ENCODE measurements around the gene WNT5A. TPM values are rescaled to one million over a fixed set of nuclear protein-coding genes. Genes with fewer than 3 reads are reported as not detected.

The WNT5A gene
- total RNA-seq, 2 donors from 2014 or later = 5.9 to 15.0 TPM

GRCh38 chr3:55487381-55488241, 505 bp upstream of the WNT5A start:
- no peaks in the 10 kb centered on the region for H3K9me3 ChIP-seq
- H3K27ac ChIP-seq = peak overlapping the region; percentile 64 to 88 (median 74)
- WGBS, 2 donors = 0 to 2% methylated on average over 28 to 51 of the region's 71 CpGs
- H3K4me3 ChIP-seq = peak overlapping the region; percentile 14 to 71
- H3K36me3 ChIP-seq (replicated peaks in 1 of 2; ENCODE audit: insufficient read depth in 1 of 2, low read depth in 2 of 2) = no peaks in the 10 kb centered on the region
- no peaks in the 10 kb centered on the region for H3K27me3 ChIP-seq
- DNase-seq (peak in 3 of 4 donors; percentile 43 to 57 (median 51)), ATAC-seq (no peak)
- intact Hi-C loops (cut with DNase I) = no loop called here
- TF ChIP-seq POLR2A (IDR thresholded peaks at IDR 0.05) (no peak), CTCF (IDR thresholded peaks at IDR 0.05) (no peak)
- H3K4me1 ChIP-seq = peaks cover 52% of the 10 kb centered on the region

- DNase-seq (peak; percentile 76 to 85 (median 83)), ATAC-seq (peak; percentile 34)
- TF ChIP-seq CTCF (IDR thresholded peaks at IDR 0.05) (peak in 1 of 7 experiments; percentile 7), POLR2A (IDR thresholded peaks at IDR 0.05) (peak; percentile 47 to 54 (median 48))
- Histone ChIP-seq H3K4me1 (peaks cover 65% of the 10 kb centered on the region), H3K4me3 (peak overlapping the region in 1 of 2 donors; percentile 71), H3K36me3 (replicated peaks in 1 of 2; ENCODE audit: insufficient read depth in 1 of 2, low read depth in 2 of 2) (no peaks in the 10 kb centered on the region), H3K9me3 (no peaks in the 10 kb centered on the region), H3K27me3 (no peaks in the 10 kb centered on the region), H3K27ac (peak overlapping the region; percentile 64 to 88 (median 74))
- intact Hi-C loops (cut with DNase I) = no loop called here
- WGBS, 2 donors = 2% methylated on average over 33 to 48 of the region's 49 CpGs
Observed at GRCh38 chr3:55486101-55486856, 827 bp downstream of the WNT5A start.

GRCh38 chr3:55484801-55485791, 2.0 kb downstream of the WNT5A start:
- Histone ChIP-seq H3K27ac (peak overlapping the region; percentile 67 to 88 (median 80)), H3K36me3 (replicated peaks in 1 of 2; ENCODE audit: insufficient read depth in 1 of 2, low read depth in 2 of 2) (no peaks in the 10 kb centered on the region), H3K4me1 (peaks cover 75% of the 10 kb centered on the region), H3K9me3 (no peaks in the 10 kb centered on the region), H3K4me3 (peak overlapping the region in 1 of 2 donors; percentile 18), H3K27me3 (no peaks in the 10 kb centered on the region)
- ATAC-seq (peak; percentile 77), DNase-seq (peak; percentile 80 to 84 (median 84))
- 2 to 3% methylated on average over 34 to 54 of the region's 57 CpGs for WGBS, 2 donors
- TF ChIP-seq CTCF (IDR thresholded peaks at IDR 0.05) (peak; percentile 49 to 93 (median 75)), POLR2A (IDR thresholded peaks at IDR 0.05) (peak in 1 of 3 donors; percentile 20)
- intact Hi-C loops (cut with DNase I) = no loop called here

- DNase-seq (peak in 2 of 4 donors; percentile 30 to 49), ATAC-seq (no peak)
- Histone ChIP-seq H3K9me3 (no peaks in the 10 kb centered on the region), H3K27ac (peak overlapping the region in 1 of 4 donors; percentile 80), H3K4me1 (peaks cover 67% of the 10 kb centered on the region), H3K36me3 (replicated peaks in 1 of 2; ENCODE audit: insufficient read depth in 1 of 2, low read depth in 2 of 2) (no peaks in the 10 kb centered on the region), H3K27me3 (no peaks in the 10 kb centered on the region), H3K4me3 (no peak overlapping the region)
- WGBS, 2 donors = 37 to 46% methylated on average over 20 of the region's 20 CpGs
- intact Hi-C loops (cut with DNase I) = no loop called here
- TF ChIP-seq POLR2A (IDR thresholded peaks at IDR 0.05) = no peak
- TF ChIP-seq CTCF (IDR thresholded peaks at IDR 0.05) = no peak
Observed at GRCh38 chr3:55484191-55484689, 2.9 kb downstream of the WNT5A start.

Measured in body of pancreas (tissue), 4 donors.